Body of pancreas (tissue), 4 donors: Measurements from ENCODE around the gene PDLIM4.

Source experiments
- POLR2A ChIP-seq, 3 donors: fragments of 450-650 bp; IDR thresholded peaks; one replicate each; pipeline ENCODE4 v1.6.1; 2016; ENCODE audit warnings: antibody characterized with exemption in 3 of 3, mild to moderate bottlenecking in 2 of 3
- TF ChIP-seq, protein P1 (sequence below), 7 experiments: fragments of 450-650 bp in 4 of 7; fragments of 200-600 bp in 3 of 7; sonication (generic) in 3 of 7; IDR thresholded peaks; one replicate each; pipeline ENCODE4 v1.5.1; 2016 to 2019; ENCODE audit warnings: antibody characterized with exemption in 7 of 7

DNA sequence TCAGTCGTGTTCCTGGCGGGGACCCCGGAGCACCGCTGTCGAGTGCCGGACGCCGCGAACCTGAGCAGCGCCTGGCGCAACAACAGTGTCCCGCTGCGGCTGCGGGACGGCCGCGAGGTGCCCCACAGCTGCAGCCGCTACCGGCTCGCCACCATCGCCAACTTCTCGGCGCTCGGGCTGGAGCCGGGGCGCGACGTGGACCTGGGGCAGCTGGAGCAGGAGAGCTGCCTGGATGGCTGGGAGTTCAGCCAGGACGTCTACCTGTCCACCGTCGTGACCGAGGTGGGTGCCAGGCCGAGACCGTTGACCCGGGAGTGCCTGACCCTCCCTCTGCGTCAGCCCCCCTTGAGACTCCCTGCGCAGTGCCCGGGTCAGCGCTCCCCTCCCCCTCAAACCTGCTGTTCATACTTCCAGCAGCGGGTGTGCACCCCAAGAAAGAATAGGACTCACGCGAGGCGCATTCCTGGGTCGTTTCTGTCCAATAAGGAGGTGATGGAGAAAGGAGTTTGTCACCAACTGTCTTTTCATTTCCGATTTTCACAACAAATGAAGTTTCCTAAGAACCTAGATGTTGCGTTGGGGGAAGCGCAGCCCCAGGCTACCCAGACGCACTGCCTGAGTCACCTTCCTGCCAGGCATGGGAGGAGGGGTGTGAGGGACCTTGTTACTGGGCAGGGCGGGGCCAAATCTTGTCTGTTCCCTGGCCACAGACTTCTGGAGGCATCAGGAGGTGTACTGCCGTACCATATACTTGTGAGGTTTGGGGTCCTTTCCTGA is 37.4 kb downstream of the PDLIM4 start:
- TF ChIP-seq, protein P1, sequence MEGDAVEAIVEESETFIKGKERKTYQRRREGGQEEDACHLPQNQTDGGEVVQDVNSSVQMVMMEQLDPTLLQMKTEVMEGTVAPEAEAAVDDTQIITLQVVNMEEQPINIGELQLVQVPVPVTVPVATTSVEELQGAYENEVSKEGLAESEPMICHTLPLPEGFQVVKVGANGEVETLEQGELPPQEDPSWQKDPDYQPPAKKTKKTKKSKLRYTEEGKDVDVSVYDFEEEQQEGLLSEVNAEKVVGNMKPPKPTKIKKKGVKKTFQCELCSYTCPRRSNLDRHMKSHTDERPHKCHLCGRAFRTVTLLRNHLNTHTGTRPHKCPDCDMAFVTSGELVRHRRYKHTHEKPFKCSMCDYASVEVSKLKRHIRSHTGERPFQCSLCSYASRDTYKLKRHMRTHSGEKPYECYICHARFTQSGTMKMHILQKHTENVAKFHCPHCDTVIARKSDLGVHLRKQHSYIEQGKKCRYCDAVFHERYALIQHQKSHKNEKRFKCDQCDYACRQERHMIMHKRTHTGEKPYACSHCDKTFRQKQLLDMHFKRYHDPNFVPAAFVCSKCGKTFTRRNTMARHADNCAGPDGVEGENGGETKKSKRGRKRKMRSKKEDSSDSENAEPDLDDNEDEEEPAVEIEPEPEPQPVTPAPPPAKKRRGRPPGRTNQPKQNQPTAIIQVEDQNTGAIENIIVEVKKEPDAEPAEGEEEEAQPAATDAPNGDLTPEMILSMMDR (IDR thresholded peaks at IDR 0.05) = no peak
- TF ChIP-seq POLR2A (IDR thresholded peaks at IDR 0.05) = peak in 1 of 3 donors; percentile 4
